Aorta (tissue), 5 donors: ENCODE measurements around the gene ERMP1. TPM values are rescaled to one million over a fixed set of nuclear protein-coding genes. Genes with fewer than 3 reads are reported as not detected.

Experiments used
- ATAC-seq: fragments of 200-7000 bp; cut with Tn5 transposase; one replicate; pipeline ENCODE4 v1.9.1; 2022; ENCODE audit warnings: moderate library complexity; ENCODE audit not compliant: low FRiP score
- DNase-seq, 2 donors: peaks; one replicate each; pipeline ENCODE4 v3.0.0-alpha.2; 2020
- H3K27ac ChIP-seq, 2 donors: one replicate each; pipeline ENCODE4 v1.5.1; 2013; ENCODE audit warnings: low read length in 2 of 2, mild to moderate bottlenecking in 2 of 2, moderate library complexity in 2 of 2, control low read depth in 1 of 2, inconsistent platforms in 1 of 2, low read depth in 1 of 2
- H3K27me3 ChIP-seq, 2 donors: one replicate each; pipeline ENCODE4 v1.6.1; 2013; ENCODE audit warnings: control low read depth in 1 of 2, low read length in 1 of 2, mild to moderate bottlenecking in 1 of 2, moderate library complexity in 1 of 2; ENCODE audit not compliant: insufficient read depth in 2 of 2, control insufficient read depth in 1 of 2
- H3K36me3 ChIP-seq, 2 donors: one replicate each; pipeline ENCODE4 v1.6.1; 2013; ENCODE audit warnings: control low read depth in 1 of 2, low read length in 1 of 2, mild to moderate bottlenecking in 1 of 2; ENCODE audit not compliant: insufficient read depth in 2 of 2, control insufficient read depth in 1 of 2
- H3K4me1 ChIP-seq, 2 donors: one replicate each; pipeline ENCODE4 v1.6.1; 2013; ENCODE audit warnings: low read length in 2 of 2, control low read depth in 1 of 2, mild to moderate bottlenecking in 1 of 2, moderate library complexity in 1 of 2; ENCODE audit not compliant: insufficient read depth in 2 of 2, control insufficient read depth in 1 of 2
- H3K4me3 ChIP-seq, 2 donors: one replicate each; pipeline ENCODE4 v1.5.1; 2013; ENCODE audit warnings: low read length in 2 of 2, control low read depth in 1 of 2, mild to moderate bottlenecking in 1 of 2
- H3K9me3 ChIP-seq: one replicate; pipeline ENCODE4 v1.6.1; 2013; ENCODE audit warnings: mild to moderate bottlenecking, low read length; ENCODE audit not compliant: control insufficient read depth
- WGBS, 2 donors: extraction: QIAGEN DNeasy Blood & Tissue Kit; methylation state at CpG; one replicate each; pipeline ENCODE4 v1.1.7; 2013; 5-methylcytosine and 5-hydroxymethylcytosine counted together
- intact Hi-C, 2 donors: fragments of 100-400 bp; cut with DNase I; formaldehyde crosslinking; loops; one replicate each; pipeline versions ENCODE4 v1.14.2 to v1.15.0; 2022
- polyA plus RNA-seq, 2 donors: library from polyadenylated mRNA; stranded (reverse); fragments of 200-250 nt; gene quantifications; one replicate each; pipeline ENCODE4 v1.2.3, GENCODE V29; 2013
- total RNA-seq, 2 donors: library from RNA; stranded (reverse); fragmentation: NEBNext Ultra II Directional; extraction: Animal tissue kit (Norgen Biotek cat#: 25700); gene quantifications; one replicate each; pipeline ENCODE4 v1.2.1, GENCODE V29; 2021
- donor health status: healthy with polysubstance abuse.
- donor health status: Bipolar disorder and iron deficiency.
- donor health status: DM: no; HTN: no; CAD: no.
- donor health status: DM: no; HTN: no; CAD: no.
- donor health status: DM: yes; HTN: yes; CAD: no.

The ERMP1 gene
- total and polyA plus RNA-seq, 4 donors, result 2.5 to 11.2 (median 5.5) TPM

DNA sequence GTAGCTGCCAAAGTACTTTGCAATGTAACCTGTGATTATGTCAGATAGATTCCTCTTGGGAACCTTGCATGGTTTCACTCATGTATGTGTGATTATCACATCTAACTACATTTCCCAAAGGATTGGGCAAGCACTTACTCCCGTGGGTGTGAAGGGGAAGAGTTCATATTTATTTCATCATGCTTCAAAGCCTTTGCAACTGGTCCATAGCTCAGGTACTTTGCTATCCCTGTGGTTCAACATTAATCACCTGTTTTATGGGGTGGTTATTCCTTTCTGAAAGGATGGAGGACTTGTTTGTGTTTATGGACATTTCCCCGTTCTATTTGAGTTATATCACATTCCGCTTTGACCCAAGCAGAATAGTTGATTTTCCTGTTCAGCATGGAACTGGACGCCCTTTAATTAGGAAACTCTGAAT, 13.6 kb upstream of the ERMP1 start:
- Histone ChIP-seq H3K36me3 (no peaks in the 10 kb centered on the region), H3K27ac (no peak overlapping the region), H3K4me3 (no peak overlapping the region), H3K27me3 (no peaks in the 10 kb centered on the region), H3K9me3 (no peaks in the 10 kb centered on the region), H3K4me1 (no peaks in the 10 kb centered on the region)
- DNase-seq, result no peak
- ATAC-seq, result no peak
- 88 to 89% methylated on average over 4 of the region's 4 CpGs for WGBS, 2 donors
- intact Hi-C loops, result no loop called here

DNA sequence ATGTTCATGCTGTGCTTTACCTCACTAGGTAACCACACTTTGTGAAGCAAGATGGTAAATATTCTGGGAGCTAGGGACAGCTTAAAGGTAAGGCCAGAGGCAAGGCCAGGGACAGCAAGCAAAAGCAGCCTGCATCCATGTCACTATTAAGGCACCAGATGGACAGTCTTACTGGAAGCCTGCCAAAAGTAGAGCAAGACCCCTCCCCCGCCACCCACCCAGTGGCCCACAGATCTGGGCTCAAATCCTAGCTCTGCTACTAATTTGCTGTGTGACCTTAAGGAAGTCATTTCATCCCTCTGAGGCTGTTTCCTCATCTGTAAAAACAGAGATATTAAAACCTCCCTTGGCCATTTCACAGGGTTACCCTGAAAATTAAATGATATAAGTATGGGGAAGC, 13.2 kb upstream of the ERMP1 start:
- intact Hi-C loops, result no loop called here
- no peak for ATAC-seq
- Histone ChIP-seq H3K4me3 (no peak overlapping the region), H3K4me1 (no peaks in the 10 kb centered on the region), H3K27me3 (no peaks in the 10 kb centered on the region), H3K27ac (no peak overlapping the region), H3K36me3 (no peaks in the 10 kb centered on the region), H3K9me3 (no peaks in the 10 kb centered on the region)
- 97 to 100% methylated on average over 1 of the region's 1 CpG for WGBS, 2 donors
- no peak for DNase-seq

DNA sequence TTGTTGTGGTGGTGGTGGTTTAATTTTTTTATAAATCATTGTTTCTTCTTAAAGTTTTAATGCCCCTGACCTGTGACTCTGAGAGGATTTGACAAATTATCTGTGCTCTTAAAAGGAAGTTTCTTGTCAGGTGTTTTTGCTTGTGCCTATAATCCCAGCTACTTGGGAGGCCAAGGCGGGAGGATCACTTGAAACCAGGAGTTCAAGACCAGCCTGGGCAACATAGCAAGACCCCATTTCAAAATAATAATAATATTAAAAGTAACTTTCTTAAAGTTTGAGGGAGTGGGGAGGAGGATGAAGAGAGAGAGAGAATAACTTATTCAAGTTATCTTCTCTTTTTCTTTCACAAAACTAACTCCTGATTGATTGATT, 12.2 kb upstream of the ERMP1 start:
- 82 to 87% methylated on average over 1 of the region's 1 CpG for WGBS, 2 donors
- ATAC-seq (no peak), DNase-seq (no peak)
- intact Hi-C loops, result no loop called here
- Histone ChIP-seq H3K4me1 (no peaks in the 10 kb centered on the region), H3K36me3 (no peaks in the 10 kb centered on the region), H3K27ac (no peak overlapping the region), H3K9me3 (no peaks in the 10 kb centered on the region), H3K27me3 (no peaks in the 10 kb centered on the region), H3K4me3 (no peak overlapping the region)

DNA sequence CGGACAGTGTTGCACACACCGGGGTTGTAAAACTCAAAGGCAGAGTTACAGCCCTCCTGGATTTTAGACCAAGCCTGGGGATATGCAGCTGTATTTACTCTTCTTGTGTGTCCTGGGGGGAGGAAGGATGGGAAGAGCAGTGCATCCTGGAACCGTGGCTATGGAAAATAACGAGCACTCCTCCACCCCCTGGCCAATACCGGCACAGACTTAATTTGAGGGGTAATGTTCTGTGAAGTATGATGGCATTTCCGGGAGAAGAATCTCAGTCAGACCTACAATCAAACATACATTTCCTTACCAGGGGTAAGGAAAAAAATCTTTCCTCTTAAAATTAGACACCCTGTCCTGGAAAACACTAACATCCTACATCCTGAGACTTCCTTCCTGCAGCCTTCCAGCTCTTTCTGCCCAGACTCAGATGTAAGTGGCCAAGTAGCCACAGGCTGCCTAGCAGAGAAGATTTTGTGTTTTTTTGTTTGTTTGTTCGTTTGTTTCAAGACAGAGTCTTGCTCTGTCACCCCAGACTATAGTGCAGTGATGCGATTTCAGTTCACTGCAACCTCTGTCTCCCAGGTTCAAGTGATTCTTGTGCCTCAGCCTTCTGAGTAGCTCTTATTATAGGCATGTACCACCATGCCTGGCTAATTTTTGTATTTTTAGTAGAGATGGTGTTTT, 11.0 kb upstream of the ERMP1 start:
- whole genome bisulfite sequencing, 2 donors, result 52 to 59% methylated on average over 8 of the region's 8 CpGs
- ATAC-seq, result peak; percentile 40
- H3K27ac ChIP-seq, result no peak overlapping the region
- intact Hi-C loops, result no loop called here
- H3K27me3 ChIP-seq, result no peaks in the 10 kb centered on the region
- no peaks in the 10 kb centered on the region for H3K9me3 ChIP-seq
- H3K36me3 ChIP-seq, result no peaks in the 10 kb centered on the region
- DNase-seq, result no peak
- H3K4me1 ChIP-seq, result no peaks in the 10 kb centered on the region
- H3K4me3 ChIP-seq, result no peak overlapping the region

DNA sequence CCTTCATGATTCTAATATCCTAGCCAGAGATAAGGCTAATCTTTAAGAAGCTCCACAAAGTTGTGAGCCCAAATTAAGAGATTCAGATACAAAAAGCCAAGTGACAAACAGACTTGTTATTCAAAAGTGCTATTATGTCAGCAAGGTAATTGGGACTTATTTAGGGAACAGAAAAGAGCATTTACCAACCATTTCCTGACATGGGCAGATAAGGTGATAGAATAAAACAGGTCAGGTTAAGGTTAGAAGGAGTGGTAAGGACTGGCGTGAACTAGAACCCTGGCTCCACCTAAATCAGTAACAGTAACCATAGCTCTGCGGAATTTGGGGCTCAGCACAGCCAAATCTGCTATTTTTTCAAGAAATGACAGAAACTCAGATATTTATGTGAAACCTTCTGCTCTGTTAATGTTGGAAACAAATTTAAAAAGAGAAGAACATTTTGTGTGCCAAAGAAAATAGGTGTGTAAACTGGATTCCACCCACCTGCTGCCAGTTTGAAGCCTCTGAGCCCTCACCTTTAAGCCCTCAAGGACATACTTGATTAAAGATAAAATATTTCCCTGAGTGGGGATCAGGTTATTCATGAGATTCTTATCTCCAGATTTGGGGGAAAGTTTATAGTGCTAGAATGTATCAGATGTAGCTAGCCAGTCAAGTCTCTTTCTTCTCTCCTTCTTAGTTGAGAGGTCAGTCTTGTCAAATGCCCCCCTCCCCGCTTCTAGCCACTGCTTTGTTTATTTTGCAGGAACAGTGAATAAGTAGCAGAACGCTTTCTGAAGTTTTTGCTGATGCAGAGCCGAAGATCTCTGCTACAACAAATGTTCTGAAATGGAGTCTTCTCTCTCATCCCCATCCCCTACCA, 10.2 kb upstream of the ERMP1 start:
- 52 to 57% methylated on average over 5 of the region's 5 CpGs for WGBS, 2 donors
- H3K4me3 ChIP-seq, result no peak overlapping the region
- H3K27ac ChIP-seq, result no peak overlapping the region
- no peak for ATAC-seq
- DNase-seq, result no peak
- H3K27me3 ChIP-seq, result no peaks in the 10 kb centered on the region
- no peaks in the 10 kb centered on the region for H3K36me3 ChIP-seq
- intact Hi-C loops, result no loop called here
- no peaks in the 10 kb centered on the region for H3K9me3 ChIP-seq
- H3K4me1 ChIP-seq, result no peaks in the 10 kb centered on the region

DNA sequence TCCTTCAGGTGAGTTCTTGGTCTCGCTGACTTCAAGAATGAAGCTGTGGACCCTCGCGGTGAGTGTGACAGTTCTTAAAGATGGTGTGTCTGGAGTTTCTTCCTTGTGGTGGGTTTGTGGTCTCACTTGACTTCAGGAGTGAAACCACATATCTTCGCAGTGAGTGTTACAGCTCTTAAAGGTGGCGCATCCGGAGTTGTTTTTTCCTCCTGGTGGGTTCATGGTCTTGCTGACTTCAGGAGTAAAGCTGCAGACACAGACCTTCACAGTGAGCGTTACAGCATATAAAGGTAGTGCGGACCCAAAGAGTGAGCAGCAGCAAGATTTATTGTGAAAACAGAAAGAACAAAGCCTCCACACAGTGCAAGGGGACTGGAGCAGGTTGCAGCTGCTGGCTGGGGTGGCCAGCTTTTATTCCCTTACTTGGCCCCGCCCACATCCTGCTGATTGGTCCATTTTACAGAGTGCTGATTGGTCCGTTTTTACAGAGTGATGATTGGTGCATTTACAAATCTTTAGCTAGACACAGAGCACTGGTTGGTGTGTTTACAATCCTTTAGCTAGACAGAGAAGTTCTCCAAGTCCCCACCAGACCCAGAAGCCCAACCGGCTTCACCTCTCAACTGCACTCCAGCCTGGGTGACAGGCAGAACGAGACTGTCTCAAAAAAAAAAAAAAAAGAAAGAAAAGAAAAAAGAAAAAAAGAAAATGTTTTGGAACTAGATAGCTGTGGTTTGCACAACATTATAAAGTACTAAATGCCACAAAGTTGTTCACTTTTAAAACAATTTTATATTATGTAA, 9.1 kb upstream of the ERMP1 start:
- no peak overlapping the region for H3K4me3 ChIP-seq
- no peak for DNase-seq
- H3K27ac ChIP-seq, result no peak overlapping the region
- H3K9me3 ChIP-seq, result no peaks in the 10 kb centered on the region
- no peaks in the 10 kb centered on the region for H3K27me3 ChIP-seq
- ATAC-seq, result no peak
- intact Hi-C loops, result no loop called here
- 86 to 92% methylated on average over 12 of the region's 12 CpGs for WGBS, 2 donors
- H3K4me1 ChIP-seq, result no peaks in the 10 kb centered on the region
- no peaks in the 10 kb centered on the region for H3K36me3 ChIP-seq

DNA sequence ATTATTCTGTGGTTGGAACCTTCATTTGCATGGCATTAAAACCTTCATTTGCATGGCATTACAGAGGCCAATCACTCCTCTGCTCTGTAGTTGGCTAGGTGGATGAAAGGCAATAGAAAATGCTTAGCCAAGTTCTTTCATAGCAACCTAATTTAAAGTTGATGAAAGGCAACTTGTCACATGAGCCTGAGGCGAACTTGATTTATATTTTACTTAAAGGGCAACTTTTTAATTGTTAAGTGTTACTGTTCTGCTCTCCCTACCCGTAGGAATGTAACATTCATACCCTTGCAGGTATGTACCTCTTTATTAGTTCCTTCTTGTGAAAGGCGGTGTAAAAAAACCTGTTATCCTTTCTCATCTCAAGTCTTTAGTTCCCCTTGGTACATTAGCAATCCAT, 7.9 kb upstream of the ERMP1 start:
- H3K4me3 ChIP-seq, result no peak overlapping the region

DNA sequence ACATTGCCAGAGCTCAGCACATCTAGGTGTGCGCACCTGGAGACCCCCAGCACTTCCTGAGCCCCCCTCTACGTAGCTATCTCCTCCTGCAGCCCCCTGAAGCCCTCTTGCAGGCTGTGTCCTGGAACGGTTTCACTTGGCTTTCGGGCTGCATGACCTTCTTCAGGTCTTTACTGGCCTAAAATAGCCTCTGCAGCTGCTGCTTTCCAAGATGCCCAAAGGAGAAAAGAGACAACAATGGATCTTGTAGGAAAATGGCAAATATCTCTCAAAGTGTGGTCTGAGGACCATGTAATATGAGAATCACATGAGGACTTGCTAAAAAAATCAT, 6.6 kb upstream of the ERMP1 start:
- Histone ChIP-seq H3K36me3 (no peaks in the 10 kb centered on the region), H3K4me3 (no peak overlapping the region), H3K4me1 (no peaks in the 10 kb centered on the region), H3K27ac (no peak overlapping the region), H3K27me3 (no peaks in the 10 kb centered on the region), H3K9me3 (no peaks in the 10 kb centered on the region)
- intact Hi-C loops, result no loop called here
- DNase-seq, result no peak
- ATAC-seq, result no peak
- 82 to 93% methylated on average over 4 of the region's 4 CpGs for WGBS, 2 donors

More for the DNA sequence above, 7.9 kb upstream of the ERMP1 start:
- ATAC-seq, result no peak
- Histone ChIP-seq H3K4me1 (no peaks in the 10 kb centered on the region), H3K27ac (no peak overlapping the region), H3K9me3 (no peaks in the 10 kb centered on the region), H3K36me3 (no peaks in the 10 kb centered on the region), H3K27me3 (no peaks in the 10 kb centered on the region)
- intact Hi-C loops, result no loop called here
- 88 to 90% methylated on average over 3 of the region's 3 CpGs for WGBS, 2 donors
- no peak for DNase-seq
